D721Med (cell line): ENCODE results near the gene DPP6.

Experiments used
- DNase-seq: peaks from one replicate; pipeline ENCODE4 v3.0.0; 2011; ENCODE audit warnings: low spot score; ENCODE audit not compliant: insufficient read length
- FAIRE-seq: peaks from 2 replicates; lab custom pipeline; 2011; peaks lifted over from hg19 to GRCh38; lab: Jason Lieb, UNC
- TF ChIP-seq, protein P1 (sequence below): IDR thresholded peaks from 2 replicates; pipeline ENCODE4 v1.5.1; 2012; ENCODE audit warnings: mild to moderate bottlenecking, control low read depth; ENCODE audit not compliant: insufficient read depth; ENCODE audit errors: missing control alignments

DPP6 gene

DNA sequence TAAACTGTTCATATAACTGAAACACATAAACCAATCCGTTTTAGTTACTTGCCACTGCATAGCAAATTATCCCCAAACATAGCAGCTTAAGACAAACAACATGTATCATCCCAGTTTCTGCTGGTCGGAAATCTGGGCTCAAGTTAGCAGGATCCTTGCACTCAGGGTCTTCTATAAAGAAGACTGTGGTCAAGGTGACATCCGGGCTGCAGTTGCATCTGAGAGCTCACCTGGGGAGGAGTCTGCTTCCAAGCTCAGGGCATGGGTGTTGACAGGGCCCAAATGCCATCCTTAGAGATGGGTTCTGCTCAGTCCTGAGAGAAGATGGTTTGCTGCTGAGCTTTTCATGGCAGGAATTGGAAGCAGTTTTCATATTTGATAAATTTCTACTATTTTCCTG is 519.6 kb downstream of the DPP6 start:
- DNase-seq: no peak
- FAIRE-seq: no peak
- TF ChIP-seq, protein P1, sequence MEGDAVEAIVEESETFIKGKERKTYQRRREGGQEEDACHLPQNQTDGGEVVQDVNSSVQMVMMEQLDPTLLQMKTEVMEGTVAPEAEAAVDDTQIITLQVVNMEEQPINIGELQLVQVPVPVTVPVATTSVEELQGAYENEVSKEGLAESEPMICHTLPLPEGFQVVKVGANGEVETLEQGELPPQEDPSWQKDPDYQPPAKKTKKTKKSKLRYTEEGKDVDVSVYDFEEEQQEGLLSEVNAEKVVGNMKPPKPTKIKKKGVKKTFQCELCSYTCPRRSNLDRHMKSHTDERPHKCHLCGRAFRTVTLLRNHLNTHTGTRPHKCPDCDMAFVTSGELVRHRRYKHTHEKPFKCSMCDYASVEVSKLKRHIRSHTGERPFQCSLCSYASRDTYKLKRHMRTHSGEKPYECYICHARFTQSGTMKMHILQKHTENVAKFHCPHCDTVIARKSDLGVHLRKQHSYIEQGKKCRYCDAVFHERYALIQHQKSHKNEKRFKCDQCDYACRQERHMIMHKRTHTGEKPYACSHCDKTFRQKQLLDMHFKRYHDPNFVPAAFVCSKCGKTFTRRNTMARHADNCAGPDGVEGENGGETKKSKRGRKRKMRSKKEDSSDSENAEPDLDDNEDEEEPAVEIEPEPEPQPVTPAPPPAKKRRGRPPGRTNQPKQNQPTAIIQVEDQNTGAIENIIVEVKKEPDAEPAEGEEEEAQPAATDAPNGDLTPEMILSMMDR: no peak

DNA sequence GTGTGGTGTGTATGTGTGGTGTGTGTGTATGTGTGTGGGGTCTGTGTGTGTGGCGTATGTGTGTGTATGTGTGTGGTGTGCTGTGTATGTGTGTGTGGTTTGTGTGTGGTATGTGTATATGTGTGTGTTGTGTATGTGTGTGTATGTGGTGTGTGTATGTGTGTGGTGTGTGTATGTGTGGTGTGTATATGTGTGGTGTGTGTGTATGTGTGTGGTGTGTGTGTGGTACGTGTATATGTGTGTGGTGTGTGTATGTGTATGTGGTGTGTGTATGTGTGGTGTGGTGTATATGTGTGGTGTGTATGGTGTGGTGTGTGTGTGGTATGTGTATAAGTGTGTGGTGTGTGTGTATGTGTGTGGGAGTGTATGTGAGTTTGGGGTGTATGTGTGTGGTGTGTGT is 522.0 kb downstream of the DPP6 start:
- TF ChIP-seq, protein P1: no peak
- no peak for DNase-seq
- no peak for FAIRE-seq

DNA sequence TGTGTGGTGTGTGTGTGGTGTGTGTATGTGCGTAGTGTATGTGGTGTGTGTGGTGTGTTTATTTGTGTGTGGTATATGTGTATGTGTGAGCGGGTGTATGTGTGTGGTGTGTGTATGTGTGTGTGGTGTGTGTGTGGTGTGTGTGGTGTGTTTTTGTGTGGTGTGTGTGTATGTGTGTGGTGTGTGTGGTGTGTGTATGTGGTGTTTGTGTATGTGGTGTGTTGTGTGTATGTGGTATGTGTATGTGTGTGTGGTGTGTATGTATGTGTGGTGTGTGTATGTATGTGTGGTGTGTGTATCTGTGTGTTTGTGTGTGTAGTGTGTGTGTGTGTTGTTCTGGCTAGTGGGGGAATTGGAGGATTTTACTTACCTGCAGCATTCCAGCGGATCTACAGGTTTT is 523.3 kb downstream of the DPP6 start:
- no peak for FAIRE-seq

DNA sequence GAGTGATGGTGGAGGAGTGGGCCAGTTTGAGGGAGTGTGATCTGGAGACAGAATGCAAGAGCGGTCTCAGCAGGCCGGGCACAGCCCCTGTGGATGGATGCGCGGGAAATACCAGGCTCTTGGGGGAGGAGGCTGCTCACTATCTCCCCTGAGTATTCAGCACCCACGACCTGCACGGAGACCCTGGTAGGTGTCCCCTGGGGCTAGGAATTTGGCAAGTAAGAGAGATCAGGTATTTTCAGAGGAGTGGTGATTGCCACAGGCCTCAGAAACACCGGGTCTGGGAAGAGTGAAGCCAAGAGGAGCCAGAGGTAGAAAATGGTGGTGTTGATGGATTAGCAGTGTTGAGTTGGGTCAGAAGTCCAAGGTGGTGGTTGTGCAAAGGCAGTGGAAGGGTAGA is 524.4 kb downstream of the DPP6 start:
- DNase-seq (no peak), FAIRE-seq (no peak)
- TF ChIP-seq, protein P1: no peak

More for the DNA sequence above, 523.3 kb downstream of the DPP6 start:
- no peak for DNase-seq
- TF ChIP-seq, protein P1: no peak

DNA sequence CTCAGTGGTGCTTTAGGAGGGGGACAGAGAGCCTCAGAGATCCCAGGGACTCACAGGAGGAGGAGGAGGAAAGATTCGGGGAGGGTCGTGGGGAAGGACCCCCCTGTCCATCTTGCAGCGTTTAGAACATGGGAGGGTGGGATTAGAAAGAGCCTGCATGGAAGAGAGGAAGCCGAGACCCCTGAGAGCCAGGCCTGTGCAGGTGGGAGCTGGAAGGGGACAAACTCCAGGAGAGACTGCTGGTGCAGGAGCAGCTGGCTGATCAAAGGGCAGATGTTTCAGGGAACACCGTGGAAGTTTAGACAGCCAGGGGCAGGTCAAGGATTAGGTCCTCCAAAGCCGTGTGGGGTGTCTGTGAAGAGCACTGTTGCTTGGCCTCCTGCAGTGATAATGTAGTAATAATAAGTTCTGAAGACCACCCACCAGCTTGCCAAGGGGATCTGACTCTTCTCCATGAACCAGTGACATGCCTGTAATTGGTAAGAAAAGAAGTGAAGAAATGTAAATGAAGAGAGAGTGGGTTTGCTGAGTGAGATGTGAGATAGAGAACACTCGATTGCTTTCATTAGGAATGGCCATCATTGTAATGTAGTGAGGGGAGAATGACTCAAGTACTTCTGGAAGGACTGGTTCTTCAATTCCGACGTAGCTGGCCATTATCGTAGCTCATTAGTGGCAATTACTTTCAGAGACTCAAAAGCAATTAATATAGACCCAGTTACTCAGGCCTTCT is 525.1 kb downstream of the DPP6 start:
- DNase-seq (no peak), FAIRE-seq (no peak)
- TF ChIP-seq, protein P1: no peak

DNA sequence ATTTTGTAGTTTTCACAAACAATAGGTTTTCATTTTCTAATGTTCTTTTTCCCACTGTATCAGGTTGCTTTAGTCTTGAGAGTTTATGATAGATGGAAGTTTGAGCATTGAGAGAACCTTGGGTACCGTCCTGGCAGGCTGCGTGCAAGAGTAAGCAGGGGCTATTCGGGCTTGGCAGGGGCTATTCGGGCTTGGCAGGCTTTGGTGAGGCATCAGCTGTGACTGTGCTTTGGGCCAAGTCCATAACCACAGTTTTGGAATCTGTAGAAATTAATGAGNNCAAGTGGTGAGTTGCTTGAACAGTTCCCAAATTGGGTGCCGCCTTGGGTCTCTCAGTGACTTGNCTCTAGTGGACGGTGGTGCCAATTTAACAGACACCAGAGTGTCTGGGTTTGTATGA is 526.1 kb downstream of the DPP6 start:
- FAIRE-seq (no peak), DNase-seq (no peak)
- TF ChIP-seq, protein P1: no peak

DNA sequence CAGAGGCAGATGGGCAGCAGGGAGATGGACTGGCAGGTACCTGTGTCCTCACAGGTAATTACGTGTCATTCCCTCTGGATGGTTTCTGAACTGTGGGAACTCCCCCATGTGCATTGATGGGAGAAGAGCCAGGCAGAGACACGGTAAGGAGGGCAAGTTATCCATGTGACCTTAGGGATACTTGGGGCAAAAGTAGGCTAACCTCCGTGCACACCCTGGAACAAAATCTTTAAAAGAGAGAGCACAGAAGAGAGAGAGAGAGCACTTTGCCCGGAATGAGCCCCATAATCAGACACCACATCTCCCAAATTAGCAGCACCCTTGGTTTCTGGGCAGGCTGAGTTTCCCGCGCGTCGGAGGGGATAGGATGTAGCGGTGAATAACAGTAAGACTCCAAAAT is 527.5 kb downstream of the DPP6 start:
- no peak for DNase-seq
- no peak for FAIRE-seq
- TF ChIP-seq, protein P1: no peak
